ENCODE results near the gene OR9Q1.

- TF ChIP-seq CTCF (IDR thresholded peaks at IDR 0.05; ENCODE audit: low read depth, low read length, missing input control) (no peak), SP1 (IDR thresholded peaks at IDR 0.05) (no peak), ZBTB33 (IDR thresholded peaks at IDR 0.05) (no peak), ATF3 (IDR thresholded peaks at IDR 0.05) (no peak), RXRA (IDR thresholded peaks at IDR 0.05) (no peak)
These were observed 44.8 kb upstream of the OR9Q1 start for GRCh38 chr11:57978686-57979531.
